Psoas muscle (tissue), 8 donors: ENCODE data around the gene CNOT2. TPM values are rescaled to one million over a fixed set of nuclear protein-coding genes. Genes with fewer than 3 reads are reported as not detected.

Experiments
- ATAC-seq, 4 donors: fragments of 200-7000 bp; cut with Tn5 transposase; one replicate each; pipeline ENCODE4 v1.9.1; 2020; ENCODE audit warnings: moderate library complexity in 3 of 4, mild to moderate bottlenecking in 2 of 4
- DNase-seq, 2 donors: peaks; one replicate each; pipeline ENCODE4 v3.0.0-alpha.2; 2020
- H3K27ac ChIP-seq: fragments of 200-600 bp; one replicate; pipeline ENCODE4 v1.8.0; 2022
- H3K27me3 ChIP-seq, 3 donors: fragments of 200-600 bp in 1 of 3; one replicate each; pipeline versions ENCODE4 v1.6.1 to v1.8.0; 2013 to 2022; ENCODE audit warnings: low read length in 2 of 3, mild to moderate bottlenecking in 2 of 3, moderate library complexity in 1 of 3; ENCODE audit not compliant: insufficient read depth in 3 of 3
- H3K36me3 ChIP-seq, 2 donors: fragments of 200-600 bp in 1 of 2; one replicate each; pipeline versions ENCODE4 v1.6.1 to v1.8.0; 2013 to 2022; ENCODE audit warnings: low read depth in 1 of 2, mild to moderate bottlenecking in 1 of 2, moderate library complexity in 1 of 2; ENCODE audit not compliant: insufficient read depth in 1 of 2
- H3K4me1 ChIP-seq: fragments of 200-600 bp; one replicate; pipeline ENCODE4 v1.8.0; 2022
- H3K4me3 ChIP-seq: fragments of 200-600 bp; one replicate; pipeline ENCODE4 v1.8.0; 2022; ENCODE audit warnings: mild to moderate bottlenecking
- H3K9me3 ChIP-seq: fragments of 200-600 bp; one replicate; pipeline ENCODE4 v1.8.0; 2022
- WGBS, 3 donors: extraction: QIAGEN DNeasy Blood & Tissue Kit; methylation state at CpG; one replicate each; pipeline versions ENCODE4 v1.1.6 to v1.1.7; 2013; 5-methylcytosine and 5-hydroxymethylcytosine counted together
- intact Hi-C, 2 donors: fragments of 100-400 bp; cut with DNase I; formaldehyde crosslinking; loops; one replicate each; pipeline versions ENCODE4 v1.11.0 to v1.14.2; 2022
- polyA plus RNA-seq, 3 donors: library from polyadenylated mRNA; stranded (reverse); fragments of 200-250 nt; gene quantifications; one replicate each; pipeline ENCODE4 v1.2.3, GENCODE V29; 2013
- total RNA-seq, 4 donors: library from RNA; stranded (reverse); fragmentation: NEBNext Ultra II Directional in 2 of 4; extraction: Animal tissue kit (Norgen Biotek cat#: 25700) in 2 of 4; gene quantifications; one replicate each; pipeline versions ENCODE4 v1.2.1 to v1.2.4, GENCODE V29; 2021 to 2023
- TF ChIP-seq, protein P1 (sequence below): fragments of 200-600 bp; IDR thresholded peaks from one replicate; pipeline ENCODE4 v1.8.0; 2022; ENCODE audit warnings: antibody characterized with exemption
- donor health status: healthy with polysubstance abuse.
- donor health status: DM: no; HTN: no; CAD: no; lungs with moderate emphysema.
- donor health status: Bipolar disorder and iron deficiency.
- donor health status: healthy.
- donor health status: DM: yes; HTN: yes; CAD: no.
- donor health status: DM: no; HTN: no; CAD: no.
- donor health status: DM: no; HTN: no; CAD: no.
- donor health status: DM: yes; HTN: yes; CAD: no.

Gene CNOT2
- total and polyA plus RNA-seq, 7 donors = 28.5 to 46.3 (median 34.7) TPM

DNA sequence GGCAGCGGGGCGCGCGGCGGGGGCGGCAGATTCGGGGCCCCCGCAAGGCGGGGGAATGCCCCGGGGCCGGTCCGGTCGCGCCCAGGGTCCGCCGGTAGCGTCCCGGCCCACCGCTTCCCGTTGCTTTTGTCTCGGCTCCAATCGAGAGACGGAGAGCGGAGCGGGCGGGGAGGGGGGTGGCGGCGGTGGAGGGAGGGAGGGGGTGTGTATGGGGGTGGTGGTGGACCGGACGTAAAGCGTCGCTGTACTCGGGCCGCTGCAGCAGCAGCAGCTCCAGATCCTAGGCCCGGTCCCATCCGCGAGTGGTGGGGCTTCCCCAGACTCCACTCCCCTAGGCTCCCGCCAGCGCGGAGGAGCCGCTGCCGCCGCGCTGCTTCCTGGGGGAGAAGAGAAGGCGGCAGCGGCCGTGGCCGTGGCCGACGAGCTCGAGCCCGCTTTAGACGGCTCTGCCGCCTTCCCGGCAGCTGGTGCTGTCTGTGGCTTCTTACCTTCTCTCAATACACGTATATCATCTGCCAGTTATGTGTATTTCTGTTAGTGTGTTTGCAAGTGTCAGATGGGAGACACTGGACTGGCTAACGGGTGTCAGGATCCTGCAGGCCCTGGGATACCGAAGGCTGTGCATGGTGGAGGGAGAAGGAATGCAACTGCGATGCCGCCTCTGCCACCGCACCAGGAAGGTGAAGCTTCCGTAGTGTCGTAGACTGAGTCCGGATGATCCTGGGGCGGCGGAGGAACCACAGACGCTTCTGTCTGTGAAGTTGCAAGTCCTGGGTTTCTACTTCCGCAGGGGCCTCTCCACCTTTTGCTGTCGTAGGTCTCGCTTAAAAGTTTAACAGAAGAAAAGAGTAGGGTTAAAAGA lies 508 bp downstream of the CNOT2 start:
- intact Hi-C loops = loop anchor here in 1 of 2 donors (5.0 kb wide), 2 partner anchors 124 to 341 kb away; partner anchors contain the start of gene KCNMB4
- peak; percentile 68 to 85 for DNase-seq
- WGBS, 3 donors = 1 to 2% (median 1%) methylated on average over 53 to 70 of the region's 70 CpGs

DNA sequence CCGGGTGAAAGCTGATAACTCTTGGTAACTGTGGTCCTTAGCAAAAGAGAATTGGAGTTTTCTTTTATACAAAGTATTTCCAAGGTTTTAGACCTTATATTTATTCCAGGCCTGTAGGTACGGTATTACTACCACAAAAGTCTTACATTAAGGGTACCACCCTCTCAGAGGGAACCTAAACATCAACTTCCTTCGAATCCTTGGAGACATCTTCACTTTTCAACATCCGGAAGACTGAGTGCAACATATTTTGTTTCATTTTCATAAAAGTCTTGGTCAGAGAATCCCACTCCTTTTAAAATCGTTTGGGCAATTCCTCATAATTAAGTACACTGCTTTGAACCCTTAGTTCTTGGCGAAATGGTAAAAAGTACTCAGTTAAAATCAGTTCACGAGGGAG lies 1.2 kb downstream of the CNOT2 start:
- H3K36me3 ChIP-seq = peaks cover 0 to 25% of the 10 kb centered on the region in 2 donors
- H3K27ac ChIP-seq = peak overlapping the region; percentile 98
- TF ChIP-seq, protein P1, sequence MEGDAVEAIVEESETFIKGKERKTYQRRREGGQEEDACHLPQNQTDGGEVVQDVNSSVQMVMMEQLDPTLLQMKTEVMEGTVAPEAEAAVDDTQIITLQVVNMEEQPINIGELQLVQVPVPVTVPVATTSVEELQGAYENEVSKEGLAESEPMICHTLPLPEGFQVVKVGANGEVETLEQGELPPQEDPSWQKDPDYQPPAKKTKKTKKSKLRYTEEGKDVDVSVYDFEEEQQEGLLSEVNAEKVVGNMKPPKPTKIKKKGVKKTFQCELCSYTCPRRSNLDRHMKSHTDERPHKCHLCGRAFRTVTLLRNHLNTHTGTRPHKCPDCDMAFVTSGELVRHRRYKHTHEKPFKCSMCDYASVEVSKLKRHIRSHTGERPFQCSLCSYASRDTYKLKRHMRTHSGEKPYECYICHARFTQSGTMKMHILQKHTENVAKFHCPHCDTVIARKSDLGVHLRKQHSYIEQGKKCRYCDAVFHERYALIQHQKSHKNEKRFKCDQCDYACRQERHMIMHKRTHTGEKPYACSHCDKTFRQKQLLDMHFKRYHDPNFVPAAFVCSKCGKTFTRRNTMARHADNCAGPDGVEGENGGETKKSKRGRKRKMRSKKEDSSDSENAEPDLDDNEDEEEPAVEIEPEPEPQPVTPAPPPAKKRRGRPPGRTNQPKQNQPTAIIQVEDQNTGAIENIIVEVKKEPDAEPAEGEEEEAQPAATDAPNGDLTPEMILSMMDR = no peak
- no peaks in the 10 kb centered on the region for H3K9me3 ChIP-seq
- intact Hi-C loops = loop anchor here in 1 of 2 donors (5.0 kb wide), 2 partner anchors 123 to 342 kb away; partner anchors contain the start of gene KCNMB4
- ATAC-seq (no peak), DNase-seq (no peak)
- WGBS, 3 donors = 9 to 14% (median 13%) methylated on average over 7 of the region's 7 CpGs
- peak overlapping the region; percentile 92 for H3K4me3 ChIP-seq
- H3K4me1 ChIP-seq = peaks cover 60% of the 10 kb centered on the region
- no peaks in the 10 kb centered on the region for H3K27me3 ChIP-seq

More for the DNA sequence above, 508 bp downstream of the CNOT2 start:
- H3K4me3 ChIP-seq = peak overlapping the region; percentile 92
- peaks cover 53% of the 10 kb centered on the region for H3K4me1 ChIP-seq
- H3K27me3 ChIP-seq = no peaks in the 10 kb centered on the region
- ATAC-seq = peak; percentile 79 to 83 (median 81)
- H3K9me3 ChIP-seq = no peaks in the 10 kb centered on the region
- TF ChIP-seq, protein P1 = no peak
- H3K27ac ChIP-seq = peak overlapping the region; percentile 98
- peaks cover 0 to 32% of the 10 kb centered on the region in 2 donors for H3K36me3 ChIP-seq

DNA sequence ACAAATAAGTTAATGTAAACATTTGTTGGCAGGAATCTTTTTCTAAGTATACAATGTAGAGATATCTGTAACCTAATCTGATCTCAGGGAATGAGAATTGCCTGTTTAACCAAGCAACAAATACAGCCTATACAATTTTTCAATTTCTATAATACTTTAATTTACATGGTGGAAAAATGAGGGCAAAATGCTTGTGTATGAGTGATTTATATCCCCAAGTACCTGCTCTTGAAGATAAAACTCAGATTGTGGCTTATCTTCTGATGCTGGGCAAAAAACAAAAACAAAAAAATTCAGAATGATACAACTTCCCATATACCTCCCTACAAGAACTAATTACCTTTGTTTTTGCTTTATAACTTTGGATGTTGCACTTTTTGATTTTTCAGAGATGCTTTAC lies 2.2 kb downstream of the CNOT2 start:
- intact Hi-C loops = no loop called here
- Histone ChIP-seq H3K4me1 (peaks cover 69% of the 10 kb centered on the region), H3K27ac (no peak overlapping the region), H3K4me3 (peak overlapping the region; percentile 92), H3K36me3 (peaks cover 0 to 15% of the 10 kb centered on the region in 2 donors), H3K27me3 (no peaks in the 10 kb centered on the region), H3K9me3 (no peaks in the 10 kb centered on the region)
- DNase-seq = no peak
- no peak for ATAC-seq
- TF ChIP-seq, protein P1 = no peak

DNA sequence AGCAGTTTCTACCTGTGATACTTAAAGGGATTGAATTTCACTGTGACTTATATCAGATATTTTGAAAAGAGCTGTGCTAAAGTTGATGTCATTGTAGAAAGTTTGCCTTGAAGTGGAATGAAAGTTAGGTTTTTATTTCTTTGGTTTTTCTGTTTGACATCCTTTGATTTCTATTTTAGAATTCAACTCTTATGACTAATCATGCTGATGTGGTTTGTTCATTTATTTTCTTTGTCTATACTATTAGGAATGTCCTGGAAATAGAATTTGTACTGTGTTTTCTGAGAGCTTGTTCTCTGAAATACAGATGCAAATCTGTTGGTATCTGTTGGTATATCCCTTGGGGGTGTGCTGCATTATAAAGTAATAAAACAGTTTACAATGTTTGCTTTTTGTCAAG lies 3.3 kb downstream of the CNOT2 start:
- Histone ChIP-seq H3K4me1 (peaks cover 76% of the 10 kb centered on the region), H3K4me3 (no peak overlapping the region), H3K36me3 (peaks cover 0 to 4% of the 10 kb centered on the region in 2 donors), H3K27me3 (no peaks in the 10 kb centered on the region), H3K9me3 (no peaks in the 10 kb centered on the region), H3K27ac (no peak overlapping the region)
- intact Hi-C loops = no loop called here
- ATAC-seq = no peak
- no peak for DNase-seq
- TF ChIP-seq, protein P1 = no peak
